Keratinocyte (primary cell): ENCODE results near the gene GPC3. TPM values are rescaled to one million over a fixed set of nuclear protein-coding genes. Genes with fewer than 3 reads are reported as not detected.

Experiments used
- DNase-seq: peaks from one replicate; pipeline ENCODE4 v3.0.0-alpha.2; 2011; ENCODE audit warnings: low read depth, missing footprints, low spot score
- FAIRE-seq: peaks from 2 replicates; lab custom pipeline; 2011; peaks lifted over from hg19 to GRCh38; lab: Jason Lieb, UNC
- H2AFZ ChIP-seq: 2 replicates; pipeline ENCODE4 v1.6.0; 2012; ENCODE audit warnings: low read length, control low read depth, inconsistent platforms; ENCODE audit not compliant: control insufficient read depth
- H3K27ac ChIP-seq: 2 replicates; pipeline ENCODE4 v1.5.1; 2011; ENCODE audit warnings: low read length; ENCODE audit not compliant: control insufficient read depth, insufficient read depth
- H3K27me3 ChIP-seq: 3 replicates; pipeline ENCODE4 v1.6.0; 2011; ENCODE audit warnings: low read length; ENCODE audit not compliant: control insufficient read depth, insufficient read depth; ENCODE audit errors: extremely low read depth
- H3K36me3 ChIP-seq, 2 experiments: 2 replicates in 1 of 2; 3 replicates in 1 of 2; pipeline ENCODE4 v1.5.1; 2011; ENCODE audit warnings: low read length in 2 of 2, mild to moderate bottlenecking in 1 of 2; ENCODE audit not compliant: control insufficient read depth in 2 of 2, insufficient read depth in 2 of 2; ENCODE audit errors: extremely low read depth in 1 of 2
- H3K4me1 ChIP-seq: 3 replicates; pipeline ENCODE4 v1.5.1; 2011; ENCODE audit warnings: low read length; ENCODE audit not compliant: control insufficient read depth, insufficient read depth; ENCODE audit errors: extremely low read depth
- H3K4me2 ChIP-seq: 3 replicates; pipeline ENCODE4 v1.6.0; 2011; ENCODE audit warnings: low read depth, low read length; ENCODE audit not compliant: control insufficient read depth, insufficient read depth; ENCODE audit errors: extremely low read depth
- H3K4me3 ChIP-seq, 3 experiments: fragments of 200-600 bp in 1 of 3; sonication (generic) in 1 of 3; 2 replicates in 2 of 3; 3 replicates in 1 of 3; pipeline ENCODE4 v1.5.1; 2011 to 2016; ENCODE audit warnings: low read length in 3 of 3, mild to moderate bottlenecking in 3 of 3, control low read depth in 2 of 3, inconsistent platforms in 1 of 3, low read depth in 1 of 3, mixed read lengths in 1 of 3, mixed run types in 1 of 3, moderate library complexity in 1 of 3; ENCODE audit not compliant: control insufficient read depth in 2 of 3, insufficient read depth in 2 of 3; ENCODE audit errors: extremely low read depth in 1 of 3
- H3K79me2 ChIP-seq: 2 replicates; pipeline ENCODE4 v1.6.0; 2012; ENCODE audit warnings: low read length; ENCODE audit not compliant: control insufficient read depth, insufficient read depth
- H3K9ac ChIP-seq: 3 replicates; pipeline ENCODE4 v1.6.0; 2011; ENCODE audit warnings: low read length; ENCODE audit not compliant: control insufficient read depth, insufficient read depth; ENCODE audit errors: extremely low read depth
- H3K9me1 ChIP-seq: 3 replicates; pipeline ENCODE4 v1.6.0; 2011; ENCODE audit warnings: low read length; ENCODE audit not compliant: control insufficient read depth, insufficient read depth; ENCODE audit errors: extremely low read depth
- H3K9me3 ChIP-seq: 2 replicates; pipeline ENCODE4 v1.5.1; 2012; ENCODE audit warnings: low read depth, low read length; ENCODE audit not compliant: control insufficient read depth
- H4K20me1 ChIP-seq: 3 replicates; pipeline ENCODE4 v1.6.0; 2011; ENCODE audit warnings: low read length; ENCODE audit not compliant: control insufficient read depth, insufficient read depth; ENCODE audit errors: extremely low read depth
- EZH2 ChIP-seq: IDR thresholded peaks from one replicate; pipeline ENCODE4 v1.6.1; 2012; ENCODE audit warnings: inconsistent platforms, mild to moderate bottlenecking, low read length, moderate library complexity
- dilution Hi-C: fragments of 300-500 bp; cut with MboI; formaldehyde crosslinking; loops from one replicate; pipeline ENCODE4 v1.7.0; 2020; ENCODE audit warnings: low sequenced_read_pairs; ENCODE audit not compliant: extremely low pct_ligation_motif_present
- polyA plus RNA-seq, 5 experiments: library from polyadenylated mRNA; depleted of rRNA in 3 of 5; stranded (reverse) in 3 of 5; stranded (forward) in 1 of 5; unstranded in 1 of 5; fragments of >200 nt; gene quantifications; 1 replicate in 1 of 5; 2 replicates in 3 of 5; 3 replicates in 1 of 5; pipeline versions ENCODE4 v1.2.1 to v1.2.3, GENCODE V29; 2011 to 2012; ENCODE audit warnings: missing spikeins in 2 of 5, low read depth in 1 of 5, low replicate concordance in 1 of 5
- TF ChIP-seq, protein P1 (sequence below), 3 experiments: IDR thresholded peaks in 1 of 3; conservative IDR thresholded peaks in 1 of 3; optimal IDR thresholded peaks in 1 of 3; 2 replicates in 2 of 3; 3 replicates in 1 of 3; pipeline versions ENCODE3 to v1.5.1; 2011; ENCODE audit warnings: low read length in 3 of 3, mild to moderate bottlenecking in 3 of 3, moderate library complexity in 2 of 3, control low read depth in 1 of 3, inconsistent platforms in 1 of 3; ENCODE audit not compliant: insufficient read depth in 2 of 3; ENCODE audit errors: extremely low read depth in 1 of 3

GPC3 gene
- polyA plus RNA-seq, 1 donor (not counting 4 experiments of a cell fraction or from before 2014, with no cell fraction given): 0.03 TPM

DNA sequence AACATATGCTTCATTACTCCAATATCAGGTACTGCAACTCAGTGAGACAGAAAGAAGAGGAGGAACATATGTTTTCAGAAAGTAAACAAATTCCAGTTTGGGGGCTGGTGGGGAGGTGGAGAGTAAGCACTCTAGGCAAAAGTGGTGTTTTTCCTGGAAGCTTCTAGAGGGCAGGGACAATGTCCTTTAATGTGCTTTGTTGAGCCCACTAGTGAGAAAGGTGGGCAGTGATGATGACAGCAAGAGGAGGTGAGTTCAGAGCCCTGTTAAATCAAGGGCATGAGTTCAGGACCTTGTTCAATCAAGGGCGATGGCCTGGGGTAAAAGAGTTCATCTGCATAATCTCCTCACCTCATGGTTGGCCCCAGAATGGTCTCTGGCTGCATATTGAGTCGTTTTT lies 38.4 kb downstream of the GPC3 start:
- Histone ChIP-seq H4K20me1 (no peaks in the 10 kb centered on the region), H3K79me2 (no peaks in the 10 kb centered on the region), H3K36me3 (no peaks in the 10 kb centered on the region), H3K27ac (no peak overlapping the region), H3K4me2 (no peak overlapping the region), H2AFZ (no peak overlapping the region), H3K27me3 (no peaks in the 10 kb centered on the region), H3K9ac (no peak overlapping the region), H3K4me3 (no peak overlapping the region), H3K9me3 (no peaks in the 10 kb centered on the region), H3K4me1 (no peaks in the 10 kb centered on the region), H3K9me1 (no peaks in the 10 kb centered on the region)
- dilution Hi-C loops: no loop called here
- FAIRE-seq: no peak
- DNase-seq: no peak
- TF ChIP-seq, protein P1, sequence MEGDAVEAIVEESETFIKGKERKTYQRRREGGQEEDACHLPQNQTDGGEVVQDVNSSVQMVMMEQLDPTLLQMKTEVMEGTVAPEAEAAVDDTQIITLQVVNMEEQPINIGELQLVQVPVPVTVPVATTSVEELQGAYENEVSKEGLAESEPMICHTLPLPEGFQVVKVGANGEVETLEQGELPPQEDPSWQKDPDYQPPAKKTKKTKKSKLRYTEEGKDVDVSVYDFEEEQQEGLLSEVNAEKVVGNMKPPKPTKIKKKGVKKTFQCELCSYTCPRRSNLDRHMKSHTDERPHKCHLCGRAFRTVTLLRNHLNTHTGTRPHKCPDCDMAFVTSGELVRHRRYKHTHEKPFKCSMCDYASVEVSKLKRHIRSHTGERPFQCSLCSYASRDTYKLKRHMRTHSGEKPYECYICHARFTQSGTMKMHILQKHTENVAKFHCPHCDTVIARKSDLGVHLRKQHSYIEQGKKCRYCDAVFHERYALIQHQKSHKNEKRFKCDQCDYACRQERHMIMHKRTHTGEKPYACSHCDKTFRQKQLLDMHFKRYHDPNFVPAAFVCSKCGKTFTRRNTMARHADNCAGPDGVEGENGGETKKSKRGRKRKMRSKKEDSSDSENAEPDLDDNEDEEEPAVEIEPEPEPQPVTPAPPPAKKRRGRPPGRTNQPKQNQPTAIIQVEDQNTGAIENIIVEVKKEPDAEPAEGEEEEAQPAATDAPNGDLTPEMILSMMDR (optimal IDR thresholded peaks at IDR 0.05 in 1 of 3, IDR thresholded peaks at IDR 0.05 in 1 of 3, conservative IDR thresholded peaks at IDR 0.05 in 1 of 3; ENCODE audit: extremely low read depth in 1 of 3, insufficient read depth in 2 of 3, low read length in 3 of 3): no peak
- no peak for TF ChIP-seq EZH2

DNA sequence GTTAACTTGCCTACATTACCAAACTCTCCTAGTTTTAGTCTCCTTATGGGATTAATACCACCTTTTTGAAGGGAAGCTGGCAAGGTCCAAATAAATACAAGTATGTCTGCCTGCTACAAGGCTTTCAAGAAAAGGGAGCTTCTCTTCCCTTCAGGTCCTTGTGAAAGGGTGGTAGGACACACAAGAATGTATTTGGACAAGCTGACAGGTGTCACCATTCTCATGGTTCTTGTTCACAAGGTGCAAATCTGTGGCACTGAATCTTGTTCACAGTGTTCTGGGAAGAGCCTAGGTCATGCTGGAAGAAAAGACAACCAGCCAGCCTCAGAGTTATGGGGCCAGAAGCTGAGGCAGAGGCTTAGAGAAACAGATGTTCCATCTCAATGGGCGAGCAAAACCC lies 41.9 kb downstream of the GPC3 start:
- Histone ChIP-seq H3K27ac (no peak overlapping the region), H3K4me3 (no peak overlapping the region), H3K9ac (no peak overlapping the region), H4K20me1 (no peaks in the 10 kb centered on the region), H3K79me2 (no peaks in the 10 kb centered on the region), H2AFZ (no peak overlapping the region), H3K9me3 (no peaks in the 10 kb centered on the region), H3K27me3 (no peaks in the 10 kb centered on the region), H3K4me2 (no peak overlapping the region), H3K36me3 (no peaks in the 10 kb centered on the region), H3K9me1 (no peaks in the 10 kb centered on the region), H3K4me1 (no peaks in the 10 kb centered on the region)
- TF ChIP-seq, protein P1 (optimal IDR thresholded peaks at IDR 0.05 in 1 of 3, IDR thresholded peaks at IDR 0.05 in 1 of 3, conservative IDR thresholded peaks at IDR 0.05 in 1 of 3; ENCODE audit: extremely low read depth in 1 of 3, insufficient read depth in 2 of 3, low read length in 3 of 3): no peak
- TF ChIP-seq EZH2: no peak
- dilution Hi-C loops: no loop called here
- DNase-seq (no peak), FAIRE-seq (no peak)
